ENCODE results near the gene VRK2.
"Not testable (repeated sequence)": the region's sequence is repeated elsewhere in the genome, so short reads cannot be mapped to it uniquely, and the experiment has no call there.

The VRK2 gene

DNA sequence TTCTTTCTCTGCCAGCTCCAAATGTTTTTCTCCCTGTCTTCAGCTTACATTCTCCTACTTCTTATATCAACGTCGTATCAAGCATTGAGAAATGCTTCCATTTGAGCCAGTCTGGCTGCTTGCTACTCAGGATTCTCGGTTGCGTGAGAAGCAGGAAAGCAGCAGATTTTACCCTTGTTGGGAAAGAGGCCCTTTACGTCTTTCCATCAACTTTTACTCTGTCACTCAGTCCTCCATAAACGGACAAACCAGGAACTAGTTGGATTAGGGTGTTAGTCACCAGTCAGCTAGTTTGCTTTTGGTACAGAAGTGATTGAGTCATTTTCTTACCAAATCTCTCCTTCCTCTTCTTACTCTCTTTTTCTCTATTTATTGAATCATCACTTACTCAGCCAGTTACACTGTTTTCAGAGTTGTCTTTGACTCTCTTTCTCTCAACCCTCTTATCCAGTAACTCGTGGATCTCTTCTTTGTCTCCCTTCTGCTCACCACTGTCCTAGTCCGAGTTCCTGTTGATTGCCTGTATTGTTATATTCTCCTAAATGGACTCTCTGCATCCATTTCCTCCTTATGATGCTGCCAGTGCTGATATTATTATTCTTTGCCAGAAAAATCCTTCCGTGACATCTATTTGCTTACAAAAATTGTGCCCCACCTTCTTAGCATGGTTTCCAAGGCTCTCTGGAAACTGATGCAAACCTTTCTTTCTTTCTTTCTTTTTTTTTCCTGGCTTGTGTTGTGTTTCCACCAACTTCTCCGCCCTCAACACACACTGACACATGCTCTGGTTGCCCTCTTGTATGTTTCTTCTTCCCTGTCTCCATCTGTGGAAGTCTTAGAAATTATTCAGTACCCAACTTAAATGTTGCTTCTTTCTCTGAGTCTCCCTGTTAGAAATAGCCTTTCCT, 61.5 kb downstream of the VRK2 start:
- DNase-seq (ENCODE audit: low read depth in 2 of 2), result no peak

GRCh38 chr2:58109481-58109880, 62.9 kb downstream of the VRK2 start:
- no peak for DNase-seq (ENCODE audit: low read depth in 2 of 2)

- no peak for DNase-seq (ENCODE audit: low read depth in 2 of 2)
Observed at GRCh38 chr2:58110765-58111164, 64.2 kb downstream of the VRK2 start.

GRCh38 chr2:58113563-58113962, 67.0 kb downstream of the VRK2 start:
- DNase-seq (ENCODE audit: low read depth in 2 of 2), result not testable (repeated sequence)

DNA sequence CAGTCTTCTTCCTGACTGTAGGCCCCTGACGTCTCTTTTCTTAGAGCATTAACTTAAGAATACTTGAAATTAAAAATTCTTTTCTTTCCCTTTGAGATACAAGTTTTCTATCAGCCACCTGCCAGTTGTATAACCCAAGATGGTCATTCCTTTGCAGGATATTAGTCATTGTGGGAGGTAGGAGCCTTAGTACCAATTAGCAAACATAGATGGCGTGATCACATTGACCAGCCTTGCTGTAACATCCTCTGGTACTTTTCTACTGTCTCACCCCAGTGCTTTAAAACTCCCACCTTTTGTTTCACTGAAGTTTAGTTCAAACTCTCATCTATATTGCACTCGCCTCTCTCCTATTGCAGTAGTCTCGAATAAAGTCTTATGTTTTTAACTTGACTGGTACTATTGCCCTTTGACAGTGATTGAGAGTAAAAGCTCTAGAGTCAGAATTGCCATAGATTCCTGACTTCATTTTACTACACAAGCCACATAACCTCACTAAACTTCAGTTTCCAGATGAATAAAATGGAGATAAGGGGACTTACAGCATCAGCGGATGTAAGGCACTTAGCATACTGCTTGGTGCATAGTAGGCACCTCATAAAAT, 74.1 kb downstream of the VRK2 start:
- no peak for DNase-seq (ENCODE audit: low read depth in 2 of 2)

DNA sequence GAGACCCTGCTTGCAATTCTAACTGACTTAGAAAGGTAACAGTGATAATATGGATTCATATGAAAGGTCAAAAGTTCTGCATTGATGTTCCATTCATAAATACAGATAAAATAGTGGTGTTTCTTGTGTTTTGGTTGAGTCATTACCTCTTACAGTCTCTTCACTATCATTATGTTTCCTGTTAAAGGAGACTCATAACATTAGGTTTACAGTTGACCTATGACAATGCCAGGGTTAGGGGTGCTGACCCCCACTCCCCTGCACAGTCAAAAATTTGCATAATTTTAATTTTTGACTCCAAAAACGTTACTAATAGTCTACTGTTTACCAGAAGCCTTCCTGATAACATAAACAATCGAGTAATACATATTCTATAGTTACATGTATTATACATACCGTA, 75.4 kb downstream of the VRK2 start:
- no peak for DNase-seq (ENCODE audit: low read depth in 2 of 2)

DNA sequence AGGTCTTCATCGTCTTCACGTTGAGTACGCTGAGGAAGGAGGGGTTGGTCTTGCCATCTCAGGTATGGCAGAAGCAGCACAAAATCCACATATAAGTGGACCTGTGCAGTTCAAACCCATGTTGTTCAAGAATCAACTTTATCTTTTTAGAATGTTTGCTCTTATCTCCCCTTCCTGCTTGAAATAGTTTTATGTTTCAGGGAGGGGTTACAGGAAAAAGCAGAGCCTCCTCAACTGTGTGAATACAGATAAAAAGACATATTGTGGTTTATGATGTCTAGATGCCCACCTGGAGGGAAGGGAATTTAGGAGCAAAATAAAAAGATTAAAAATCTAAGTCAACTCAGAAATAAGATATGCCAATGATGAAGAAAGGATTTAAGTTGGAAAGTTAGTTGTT, 75.9 kb downstream of the VRK2 start:
- DNase-seq (ENCODE audit: low read depth in 2 of 2), result no peak

GRCh38 chr2:58127111-58127510, 80.5 kb downstream of the VRK2 start:
- DNase-seq (ENCODE audit: low read depth in 2 of 2), result no peak

DNA sequence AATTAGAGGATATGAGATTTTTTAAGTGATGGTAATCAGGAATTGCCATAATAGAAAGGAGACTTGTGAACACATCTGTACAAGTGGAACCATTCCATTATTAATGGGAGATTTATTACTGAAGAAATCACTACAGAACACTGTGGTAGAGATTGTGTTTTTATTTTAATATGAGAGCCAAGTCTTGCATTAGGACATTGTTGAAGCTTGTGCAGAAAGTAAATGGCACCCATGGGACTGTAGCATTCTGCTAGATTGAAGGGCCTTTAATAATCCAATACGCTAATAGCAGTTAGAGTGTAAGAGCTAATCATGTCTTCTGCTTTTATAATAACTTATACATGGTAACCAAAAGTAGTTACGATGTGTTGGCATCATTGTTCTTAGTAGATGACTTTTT, 83.6 kb downstream of the VRK2 start:
- DNase-seq (ENCODE audit: low read depth in 2 of 2), result no peak

GRCh38 chr2:58131191-58132011, 84.8 kb downstream of the VRK2 start:
- no peak for DNase-seq (ENCODE audit: low read depth in 2 of 2)

DNA sequence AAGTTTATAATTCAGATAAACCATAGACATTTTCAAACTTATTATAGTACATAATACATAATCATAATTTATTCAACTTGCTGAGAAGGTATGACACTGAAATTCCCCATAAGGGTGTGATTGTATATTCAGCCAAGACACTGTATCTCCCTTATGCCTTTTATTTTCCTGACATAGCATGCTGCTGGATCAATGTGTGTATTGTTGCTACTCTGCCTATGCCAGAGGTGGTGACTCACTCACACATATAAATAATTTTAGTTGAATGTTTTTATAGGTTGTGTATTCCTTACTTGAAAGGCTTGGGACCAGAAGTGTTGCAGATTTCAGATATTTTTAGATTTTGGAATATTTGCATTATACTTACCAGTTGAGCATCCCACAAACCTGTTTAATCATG, 86.8 kb downstream of the VRK2 start:
- no peak for DNase-seq (ENCODE audit: low read depth in 2 of 2)

GRCh38 chr2:58135861-58136260, 89.3 kb downstream of the VRK2 start:
- DNase-seq (ENCODE audit: low read depth in 2 of 2), result no peak

DNA sequence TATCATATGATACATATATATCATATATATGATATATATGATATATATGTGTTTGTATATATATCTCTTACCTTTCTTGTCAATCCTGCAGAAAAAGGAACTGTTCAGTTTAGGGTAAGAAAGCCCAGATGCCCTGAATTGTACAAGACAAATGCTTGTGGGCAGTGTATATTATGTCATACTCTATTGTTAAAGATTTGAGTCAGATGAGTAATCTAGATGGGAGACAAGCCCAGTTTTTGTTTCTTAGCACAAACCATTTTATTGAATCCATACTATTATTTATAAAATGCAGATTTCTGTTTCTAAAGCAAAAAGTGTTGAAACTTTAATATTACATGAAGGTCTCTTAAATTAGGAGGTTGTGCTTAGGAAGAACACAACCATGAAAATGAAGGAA, 90.6 kb downstream of the VRK2 start:
- no peak for DNase-seq (ENCODE audit: low read depth in 2 of 2)

GRCh38 chr2:58137856-58138255, 91.2 kb downstream of the VRK2 start:
- no peak for DNase-seq (ENCODE audit: low read depth in 2 of 2)

GRCh38 chr2:58138396-58139030, 91.9 kb downstream of the VRK2 start:
- no peak for DNase-seq (ENCODE audit: low read depth in 2 of 2)

- no peak for DNase-seq (ENCODE audit: low read depth in 2 of 2)
Observed at GRCh38 chr2:58140508-58141072, 94.0 kb downstream of the VRK2 start.

DNA sequence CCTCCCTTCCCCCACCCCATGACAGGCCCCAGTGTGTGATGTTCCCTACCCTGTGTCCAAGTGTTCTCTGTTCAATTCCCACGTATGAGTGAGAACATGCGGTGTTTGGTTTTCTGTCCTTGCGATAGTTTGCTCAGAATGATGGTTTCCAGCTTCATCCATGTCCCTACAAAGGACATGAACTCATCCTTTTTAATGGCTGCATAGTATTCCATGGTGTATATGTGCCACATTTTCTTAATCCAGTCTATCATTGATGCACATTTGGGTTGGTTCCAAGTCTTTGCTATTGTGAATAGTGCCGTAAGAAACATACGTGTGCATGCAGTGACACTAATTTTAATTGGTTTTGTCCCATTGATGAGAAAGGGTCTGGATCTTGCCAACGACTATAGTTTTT, 99.2 kb downstream of the VRK2 start:
- DNase-seq (ENCODE audit: low read depth in 2 of 2), result not testable (repeated sequence)

GRCh38 chr2:58146707-58147106, 100.1 kb downstream of the VRK2 start:
- peak in 1 of 2 donors; percentile 5 for DNase-seq (ENCODE audit: low read depth in 2 of 2)

- no peak for DNase-seq (ENCODE audit: low read depth in 2 of 2)
Observed at GRCh38 chr2:58155160-58155778, 108.7 kb downstream of the VRK2 start.

DNA sequence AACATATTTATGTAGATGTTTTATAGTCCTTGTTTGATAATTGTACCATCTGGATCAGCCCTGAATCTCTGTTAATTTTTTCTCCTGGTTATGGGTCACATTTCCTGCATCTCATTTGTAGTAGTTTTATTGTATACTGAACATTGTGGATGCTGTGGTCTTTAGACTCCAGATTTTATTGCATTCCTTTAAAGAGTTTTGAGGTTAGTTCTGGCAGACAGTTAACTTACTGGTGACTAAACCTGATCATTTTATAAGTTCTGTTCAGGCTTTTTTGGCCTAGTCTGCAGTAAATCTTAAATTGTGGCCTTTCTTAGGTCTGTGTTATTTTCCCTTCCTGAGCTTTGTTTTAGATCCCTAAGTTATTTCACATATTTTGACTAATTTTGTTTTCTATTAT, 110.2 kb downstream of the VRK2 start:
- DNase-seq (ENCODE audit: low read depth in 2 of 2), result no peak

- DNase-seq (ENCODE audit: low read depth in 2 of 2), result no peak
Observed at GRCh38 chr2:58157754-58158153, 111.1 kb downstream of the VRK2 start.
